ENCODE measurements around the gene PHACTR1. TPM values are rescaled to one million over a fixed set of nuclear protein-coding genes. Genes with fewer than 3 reads are reported as not detected.
A peak's percentile ranks its signal among the peaks of the same experiment; 100 is the strongest.

PHACTR1 gene
- total RNA-seq, 2 donors from 2014 or later, result 1.3 to 4.3 TPM

- no peak for DNase-seq (ENCODE audit: low spot score)
These were observed 182.0 kb downstream of the PHACTR1 start for GRCh38 chr6:12898603-12899002.

GRCh38 chr6:12899046-12899833 lies 182.7 kb downstream of the PHACTR1 start:
- intact Hi-C loops (cut with DNase I), result no loop called here
- H3K27ac ChIP-seq, result no peak overlapping the region
- no peak for TF ChIP-seq POLR2A (IDR thresholded peaks at IDR 0.05)
- TF ChIP-seq, protein P1, sequence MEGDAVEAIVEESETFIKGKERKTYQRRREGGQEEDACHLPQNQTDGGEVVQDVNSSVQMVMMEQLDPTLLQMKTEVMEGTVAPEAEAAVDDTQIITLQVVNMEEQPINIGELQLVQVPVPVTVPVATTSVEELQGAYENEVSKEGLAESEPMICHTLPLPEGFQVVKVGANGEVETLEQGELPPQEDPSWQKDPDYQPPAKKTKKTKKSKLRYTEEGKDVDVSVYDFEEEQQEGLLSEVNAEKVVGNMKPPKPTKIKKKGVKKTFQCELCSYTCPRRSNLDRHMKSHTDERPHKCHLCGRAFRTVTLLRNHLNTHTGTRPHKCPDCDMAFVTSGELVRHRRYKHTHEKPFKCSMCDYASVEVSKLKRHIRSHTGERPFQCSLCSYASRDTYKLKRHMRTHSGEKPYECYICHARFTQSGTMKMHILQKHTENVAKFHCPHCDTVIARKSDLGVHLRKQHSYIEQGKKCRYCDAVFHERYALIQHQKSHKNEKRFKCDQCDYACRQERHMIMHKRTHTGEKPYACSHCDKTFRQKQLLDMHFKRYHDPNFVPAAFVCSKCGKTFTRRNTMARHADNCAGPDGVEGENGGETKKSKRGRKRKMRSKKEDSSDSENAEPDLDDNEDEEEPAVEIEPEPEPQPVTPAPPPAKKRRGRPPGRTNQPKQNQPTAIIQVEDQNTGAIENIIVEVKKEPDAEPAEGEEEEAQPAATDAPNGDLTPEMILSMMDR (IDR thresholded peaks at IDR 0.05), result no peak
- TF ChIP-seq POLR2AphosphoS5 (IDR thresholded peaks at IDR 0.05), result no peak
- H3K27me3 ChIP-seq (replicated peaks; ENCODE audit: insufficient read depth), result no peaks in the 10 kb centered on the region
- no peak for DNase-seq (ENCODE audit: low spot score)
- no peaks in the 10 kb centered on the region for H3K36me3 ChIP-seq
- WGBS, result 77% methylated on average over 4 of the region's 4 CpGs
- no peak overlapping the region for H3K4me3 ChIP-seq
- no peaks in the 10 kb centered on the region for H3K4me1 ChIP-seq (replicated peaks)
- no peaks in the 10 kb centered on the region for H3K9me3 ChIP-seq

More at GRCh38 chr6:12898603-12899002, 182.0 kb downstream of the PHACTR1 start:
- H3K27ac ChIP-seq, result no peak overlapping the region
- intact Hi-C loops (cut with DNase I), result no loop called here
- TF ChIP-seq POLR2A (IDR thresholded peaks at IDR 0.05) (no peak), POLR2AphosphoS5 (IDR thresholded peaks at IDR 0.05) (no peak)
- TF ChIP-seq, protein P1 (IDR thresholded peaks at IDR 0.05), result no peak
- no peaks in the 10 kb centered on the region for H3K9me3 ChIP-seq
- no peak overlapping the region for H3K4me3 ChIP-seq
- 93% methylated on average over 10 of the region's 10 CpGs for WGBS
- no peaks in the 10 kb centered on the region for H3K36me3 ChIP-seq
- no peaks in the 10 kb centered on the region for H3K27me3 ChIP-seq (replicated peaks; ENCODE audit: insufficient read depth)
- H3K4me1 ChIP-seq (replicated peaks), result no peaks in the 10 kb centered on the region

GRCh38 chr6:12903246-12903645 lies 186.7 kb downstream of the PHACTR1 start:
- Histone ChIP-seq H3K9me3 (no peaks in the 10 kb centered on the region), H3K27me3 (replicated peaks; ENCODE audit: insufficient read depth) (no peaks in the 10 kb centered on the region), H3K36me3 (no peaks in the 10 kb centered on the region), H3K4me1 (replicated peaks) (no peaks in the 10 kb centered on the region), H3K27ac (no peak overlapping the region), H3K4me3 (no peak overlapping the region)
- intact Hi-C loops (cut with DNase I), result no loop called here
- WGBS, result 24% methylated on average over 1 of the region's 1 CpG
- TF ChIP-seq, protein P1 (IDR thresholded peaks at IDR 0.05), result no peak
- TF ChIP-seq POLR2AphosphoS5 (IDR thresholded peaks at IDR 0.05) (peak; percentile 62), POLR2A (IDR thresholded peaks at IDR 0.05) (no peak)
- no peak for DNase-seq (ENCODE audit: low spot score)

GRCh38 chr6:12909833-12910232 lies 193.3 kb downstream of the PHACTR1 start:
- Histone ChIP-seq H3K4me3 (no peak overlapping the region), H3K4me1 (replicated peaks) (no peaks in the 10 kb centered on the region), H3K27ac (no peak overlapping the region), H3K36me3 (no peaks in the 10 kb centered on the region), H3K27me3 (replicated peaks; ENCODE audit: insufficient read depth) (no peaks in the 10 kb centered on the region), H3K9me3 (no peaks in the 10 kb centered on the region)
- WGBS, result 65% methylated on average over 6 of the region's 6 CpGs
- TF ChIP-seq POLR2A (IDR thresholded peaks at IDR 0.05) (no peak), POLR2AphosphoS5 (IDR thresholded peaks at IDR 0.05) (no peak)
- TF ChIP-seq, protein P1 (IDR thresholded peaks at IDR 0.05), result no peak
- intact Hi-C loops (cut with DNase I), result loop anchor here (2.0 kb wide), 1 partner anchor 419 kb away; the partner anchor contains the start of gene TBC1D7
- DNase-seq (ENCODE audit: low spot score), result no peak

- WGBS, result 10% methylated on average over 2 of the region's 2 CpGs
- intact Hi-C loops (cut with DNase I), result loop anchor here (2.0 kb wide), 1 partner anchor 417 kb away; the partner anchor contains the start of gene TBC1D7
These were observed 194.9 kb downstream of the PHACTR1 start for GRCh38 chr6:12911427-12911826.

More at GRCh38 chr6:12911427-12911826, 194.9 kb downstream of the PHACTR1 start:
- Histone ChIP-seq H3K27ac (no peak overlapping the region), H3K4me3 (no peak overlapping the region), H3K36me3 (no peaks in the 10 kb centered on the region), H3K4me1 (replicated peaks) (no peaks in the 10 kb centered on the region), H3K9me3 (no peaks in the 10 kb centered on the region), H3K27me3 (replicated peaks; ENCODE audit: insufficient read depth) (no peaks in the 10 kb centered on the region)
- no peak for TF ChIP-seq POLR2A (IDR thresholded peaks at IDR 0.05)
- TF ChIP-seq POLR2AphosphoS5 (IDR thresholded peaks at IDR 0.05), result no peak
- TF ChIP-seq, protein P1 (IDR thresholded peaks at IDR 0.05), result peak in 3 of 4 experiments; percentile 42 to 76 (median 67)
- DNase-seq (ENCODE audit: low spot score), result peak; percentile 22

All from prostate gland (tissue), 2 donors.